ENCODE data around the gene EPB41L4A.

DNA sequence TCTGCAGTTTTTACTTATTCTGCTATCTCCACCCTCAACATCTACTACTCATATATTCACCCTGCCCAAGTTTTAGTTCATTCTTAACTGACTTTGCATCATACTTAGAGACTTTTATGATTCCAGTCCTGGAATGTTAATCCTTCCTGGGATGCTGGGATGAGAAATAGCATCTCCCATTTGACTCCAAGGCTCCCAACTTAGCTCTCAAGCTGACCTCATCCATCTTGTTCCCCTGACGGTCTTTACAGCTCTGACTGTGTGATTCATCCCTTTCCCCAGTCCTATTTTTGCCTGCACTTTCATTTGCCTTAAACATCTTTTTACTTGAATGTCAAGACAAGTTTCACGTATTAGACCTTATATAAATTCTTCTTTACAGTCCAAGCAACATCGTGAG lies 297.8 kb downstream of the EPB41L4A start:
- TF ChIP-seq, protein P1, sequence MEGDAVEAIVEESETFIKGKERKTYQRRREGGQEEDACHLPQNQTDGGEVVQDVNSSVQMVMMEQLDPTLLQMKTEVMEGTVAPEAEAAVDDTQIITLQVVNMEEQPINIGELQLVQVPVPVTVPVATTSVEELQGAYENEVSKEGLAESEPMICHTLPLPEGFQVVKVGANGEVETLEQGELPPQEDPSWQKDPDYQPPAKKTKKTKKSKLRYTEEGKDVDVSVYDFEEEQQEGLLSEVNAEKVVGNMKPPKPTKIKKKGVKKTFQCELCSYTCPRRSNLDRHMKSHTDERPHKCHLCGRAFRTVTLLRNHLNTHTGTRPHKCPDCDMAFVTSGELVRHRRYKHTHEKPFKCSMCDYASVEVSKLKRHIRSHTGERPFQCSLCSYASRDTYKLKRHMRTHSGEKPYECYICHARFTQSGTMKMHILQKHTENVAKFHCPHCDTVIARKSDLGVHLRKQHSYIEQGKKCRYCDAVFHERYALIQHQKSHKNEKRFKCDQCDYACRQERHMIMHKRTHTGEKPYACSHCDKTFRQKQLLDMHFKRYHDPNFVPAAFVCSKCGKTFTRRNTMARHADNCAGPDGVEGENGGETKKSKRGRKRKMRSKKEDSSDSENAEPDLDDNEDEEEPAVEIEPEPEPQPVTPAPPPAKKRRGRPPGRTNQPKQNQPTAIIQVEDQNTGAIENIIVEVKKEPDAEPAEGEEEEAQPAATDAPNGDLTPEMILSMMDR (IDR thresholded peaks at IDR 0.05) = no peak
- no peak for TF ChIP-seq POLR2A (IDR thresholded peaks at IDR 0.05)

Measured in stomach (tissue), 4 donors.